Measurements from ENCODE around the gene KLF3. TPM values are rescaled to one million over a fixed set of nuclear protein-coding genes. Genes with fewer than 3 reads are reported as not detected.

KLF3 gene
- total RNA-seq, 1 donor: 25.3 TPM

DNA sequence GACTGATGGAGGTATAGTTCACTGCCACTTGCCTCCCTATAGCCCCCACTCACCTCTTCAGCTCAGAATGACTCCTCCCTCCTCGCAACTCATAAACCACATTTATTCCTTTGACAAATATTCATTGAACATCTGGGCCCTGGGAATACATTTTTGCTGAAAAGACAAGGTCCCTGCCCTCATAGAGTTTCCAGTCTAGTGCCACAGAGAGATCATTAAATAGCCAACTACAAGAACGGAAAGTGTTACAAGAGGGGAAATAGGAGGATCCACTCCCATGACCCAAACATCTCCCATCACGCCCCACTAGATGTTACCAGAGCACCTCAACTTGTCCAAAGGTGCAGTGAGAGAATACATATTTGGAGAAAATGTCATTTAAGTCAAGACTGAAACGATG lies 3.2 kb upstream of the KLF3 start:
- TF ChIP-seq, protein P1, sequence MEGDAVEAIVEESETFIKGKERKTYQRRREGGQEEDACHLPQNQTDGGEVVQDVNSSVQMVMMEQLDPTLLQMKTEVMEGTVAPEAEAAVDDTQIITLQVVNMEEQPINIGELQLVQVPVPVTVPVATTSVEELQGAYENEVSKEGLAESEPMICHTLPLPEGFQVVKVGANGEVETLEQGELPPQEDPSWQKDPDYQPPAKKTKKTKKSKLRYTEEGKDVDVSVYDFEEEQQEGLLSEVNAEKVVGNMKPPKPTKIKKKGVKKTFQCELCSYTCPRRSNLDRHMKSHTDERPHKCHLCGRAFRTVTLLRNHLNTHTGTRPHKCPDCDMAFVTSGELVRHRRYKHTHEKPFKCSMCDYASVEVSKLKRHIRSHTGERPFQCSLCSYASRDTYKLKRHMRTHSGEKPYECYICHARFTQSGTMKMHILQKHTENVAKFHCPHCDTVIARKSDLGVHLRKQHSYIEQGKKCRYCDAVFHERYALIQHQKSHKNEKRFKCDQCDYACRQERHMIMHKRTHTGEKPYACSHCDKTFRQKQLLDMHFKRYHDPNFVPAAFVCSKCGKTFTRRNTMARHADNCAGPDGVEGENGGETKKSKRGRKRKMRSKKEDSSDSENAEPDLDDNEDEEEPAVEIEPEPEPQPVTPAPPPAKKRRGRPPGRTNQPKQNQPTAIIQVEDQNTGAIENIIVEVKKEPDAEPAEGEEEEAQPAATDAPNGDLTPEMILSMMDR (IDR thresholded peaks at IDR 0.05; ENCODE audit: extremely low read depth, low read depth, low read length): no peak
- Histone ChIP-seq H3K79me2 (ENCODE audit: insufficient read depth, low read length) (peaks cover 24% of the 10 kb centered on the region), H2AFZ (ENCODE audit: low read length) (no peak overlapping the region), H3K4me3 (ENCODE audit: insufficient read depth, low read length) (no peak overlapping the region), H3K27me3 (ENCODE audit: insufficient read depth, low read length) (peaks cover 2% of the 10 kb centered on the region), H3K36me3 (ENCODE audit: insufficient read depth, low read length) (no peaks in the 10 kb centered on the region), H3K4me2 (ENCODE audit: insufficient read depth, low read length) (no peak overlapping the region), H3K4me1 (ENCODE audit: insufficient read depth, low read length) (peaks cover 11% of the 10 kb centered on the region), H4K20me1 (ENCODE audit: insufficient read depth, low read length) (peaks cover 3% of the 10 kb centered on the region), H3K27ac (ENCODE audit: low read depth, low read length) (no peak overlapping the region), H3K9me3 (ENCODE audit: low read depth, low read length) (no peaks in the 10 kb centered on the region)
- DNase-seq (ENCODE audit: insufficient read length, low spot score, missing footprints): no peak

DNA sequence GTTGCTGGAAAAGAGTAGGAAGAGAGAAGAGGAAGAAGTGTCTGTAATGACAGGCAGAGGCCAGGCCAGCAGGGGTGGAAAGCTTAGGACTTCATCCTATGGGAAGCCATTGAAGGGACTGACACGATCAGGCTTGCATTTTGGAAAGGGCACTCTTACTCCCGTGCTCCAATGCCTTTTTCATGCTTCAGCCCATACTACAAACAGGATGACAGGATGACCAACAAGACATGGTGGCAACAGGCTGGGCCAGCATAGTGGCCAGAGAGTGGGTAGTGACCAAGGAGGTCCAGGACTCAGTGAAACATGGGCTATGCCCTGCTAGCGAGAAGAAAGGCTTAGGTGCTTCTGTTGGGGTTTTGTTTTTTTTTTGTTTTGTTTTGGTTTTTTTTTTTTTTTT lies 2.6 kb upstream of the KLF3 start:
- Histone ChIP-seq H4K20me1 (ENCODE audit: insufficient read depth, low read length) (peaks cover 3% of the 10 kb centered on the region), H2AFZ (ENCODE audit: low read length) (no peak overlapping the region), H3K27me3 (ENCODE audit: insufficient read depth, low read length) (peaks cover 2% of the 10 kb centered on the region), H3K4me1 (ENCODE audit: insufficient read depth, low read length) (peaks cover 16% of the 10 kb centered on the region), H3K9me3 (ENCODE audit: low read depth, low read length) (no peaks in the 10 kb centered on the region), H3K4me3 (ENCODE audit: insufficient read depth, low read length) (no peak overlapping the region), H3K36me3 (ENCODE audit: insufficient read depth, low read length) (no peaks in the 10 kb centered on the region), H3K79me2 (ENCODE audit: insufficient read depth, low read length) (peaks cover 30% of the 10 kb centered on the region), H3K4me2 (ENCODE audit: insufficient read depth, low read length) (no peak overlapping the region), H3K27ac (ENCODE audit: low read depth, low read length) (no peak overlapping the region)
- no peak for DNase-seq (ENCODE audit: insufficient read length, low spot score, missing footprints)
- TF ChIP-seq, protein P1 (IDR thresholded peaks at IDR 0.05; ENCODE audit: extremely low read depth, low read depth, low read length): no peak

DNA sequence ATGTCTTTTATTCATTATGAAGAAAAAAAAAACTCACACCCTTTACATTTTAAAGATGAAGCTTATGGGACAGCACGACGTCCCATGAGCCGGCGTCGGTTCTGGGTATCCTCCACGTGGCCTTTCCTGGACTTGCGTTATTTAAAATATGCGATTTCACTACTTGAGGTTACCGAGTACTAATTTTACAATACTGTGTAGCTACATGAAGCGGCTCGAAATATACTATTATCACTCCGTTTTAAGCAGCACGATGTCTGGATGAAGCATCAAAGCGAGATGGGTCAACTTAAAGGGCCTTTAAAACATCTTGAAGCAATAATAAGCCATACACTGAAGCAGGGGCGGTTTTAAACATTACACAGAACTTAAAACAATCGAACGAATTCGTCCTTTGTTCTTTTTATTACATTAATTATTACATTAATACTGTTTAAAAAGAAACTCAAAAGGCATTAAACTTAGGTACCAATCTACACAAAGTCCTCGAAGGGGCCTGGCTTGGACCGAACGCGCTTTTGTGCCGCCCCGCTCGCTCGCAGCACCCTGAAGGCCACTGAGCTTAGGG lies 1.4 kb upstream of the KLF3 start:
- no peak for DNase-seq (ENCODE audit: insufficient read length, low spot score, missing footprints)
- Histone ChIP-seq H2AFZ (ENCODE audit: low read length) (peak overlapping the region; percentile 85), H3K27ac (ENCODE audit: low read depth, low read length) (peak overlapping the region; percentile 71), H3K27me3 (ENCODE audit: insufficient read depth, low read length) (peaks cover 2% of the 10 kb centered on the region), H3K4me2 (ENCODE audit: insufficient read depth, low read length) (peak overlapping the region; percentile 90), H3K79me2 (ENCODE audit: insufficient read depth, low read length) (peaks cover 34% of the 10 kb centered on the region), H4K20me1 (ENCODE audit: insufficient read depth, low read length) (peaks cover 3% of the 10 kb centered on the region), H3K4me1 (ENCODE audit: insufficient read depth, low read length) (peaks cover 26% of the 10 kb centered on the region), H3K4me3 (ENCODE audit: insufficient read depth, low read length) (peak overlapping the region; percentile 75), H3K36me3 (ENCODE audit: insufficient read depth, low read length) (no peaks in the 10 kb centered on the region), H3K9me3 (ENCODE audit: low read depth, low read length) (no peaks in the 10 kb centered on the region)
- TF ChIP-seq, protein P1 (IDR thresholded peaks at IDR 0.05; ENCODE audit: extremely low read depth, low read depth, low read length): no peak

DNA sequence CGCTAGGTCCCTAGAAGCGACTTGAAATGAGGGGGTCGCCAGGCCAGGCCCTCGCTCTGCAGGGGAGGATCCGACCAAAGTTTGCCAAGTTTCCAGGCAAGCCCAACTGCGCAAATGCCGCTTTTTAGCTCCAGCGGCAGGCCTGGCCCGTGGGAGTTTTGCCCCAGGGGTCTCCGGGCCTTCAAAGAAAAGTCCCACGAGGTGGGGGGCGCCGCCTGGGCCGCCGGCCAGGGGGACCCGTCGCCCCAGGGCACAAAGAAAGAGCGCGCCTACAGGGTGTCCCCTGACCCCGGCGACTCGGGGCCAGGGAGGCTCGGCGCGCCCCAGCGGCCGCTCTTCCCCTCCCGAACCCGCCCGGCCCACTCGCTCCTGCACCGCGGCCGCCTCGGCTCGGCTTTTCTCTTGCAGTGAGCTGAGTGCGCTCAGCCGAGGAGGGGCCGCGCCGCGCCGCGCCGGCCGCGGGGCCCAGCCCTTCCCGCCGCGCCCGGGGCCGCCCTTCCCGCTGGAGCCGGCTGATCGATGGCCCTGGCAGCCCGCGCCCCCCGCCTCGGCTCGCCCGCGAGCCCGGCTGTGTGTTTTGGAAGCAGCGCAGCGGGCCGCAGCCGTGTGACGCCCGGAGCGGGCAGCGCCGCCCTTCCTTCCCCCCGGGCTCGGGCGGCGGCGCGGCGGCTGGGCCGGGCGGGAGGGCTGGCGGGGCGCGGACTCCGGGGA lies 754 bp upstream of the KLF3 start:
- Histone ChIP-seq H3K9me3 (ENCODE audit: low read depth, low read length) (no peaks in the 10 kb centered on the region), H3K27me3 (ENCODE audit: insufficient read depth, low read length) (peaks cover 2% of the 10 kb centered on the region), H4K20me1 (ENCODE audit: insufficient read depth, low read length) (peaks cover 3% of the 10 kb centered on the region), H3K36me3 (ENCODE audit: insufficient read depth, low read length) (no peaks in the 10 kb centered on the region), H3K4me3 (ENCODE audit: insufficient read depth, low read length) (peak overlapping the region; percentile 75), H3K4me1 (ENCODE audit: insufficient read depth, low read length) (peaks cover 31% of the 10 kb centered on the region), H2AFZ (ENCODE audit: low read length) (peak overlapping the region; percentile 85), H3K79me2 (ENCODE audit: insufficient read depth, low read length) (peaks cover 41% of the 10 kb centered on the region), H3K4me2 (ENCODE audit: insufficient read depth, low read length) (peak overlapping the region; percentile 90), H3K27ac (ENCODE audit: low read depth, low read length) (peak overlapping the region; percentile 71)
- no peak for DNase-seq (ENCODE audit: insufficient read length, low spot score, missing footprints)
- TF ChIP-seq, protein P1 (IDR thresholded peaks at IDR 0.05; ENCODE audit: extremely low read depth, low read depth, low read length): no peak

All from osteoblast (primary cell).